Hepatocyte (in vitro differentiated cells): ENCODE results near the gene USP43.

Experiments
- CTCF ChIP-seq: fragments of 200-600 bp; sonication (generic); IDR thresholded peaks from 2 replicates; pipeline ENCODE4 v1.5.1; 2016; ENCODE audit warnings: antibody characterized with exemption, mild to moderate bottlenecking; ENCODE audit not compliant: poor library complexity
- EZH2 ChIP-seq: fragments of 200-600 bp; sonication (generic); IDR thresholded peaks from 2 replicates; pipeline ENCODE4 v1.6.1; 2016; ENCODE audit warnings: antibody characterized with exemption, mild to moderate bottlenecking, borderline replicate concordance

- TF ChIP-seq CTCF (no peak), EZH2 (no peak)
Observed at GRCh38 chr17:9646546-9646885, 1.2 kb downstream of the USP43 start.
